ENCODE data around the gene RAD50.
"Not testable (repeated sequence)": the region's sequence is repeated elsewhere in the genome, so short reads cannot be mapped to it uniquely, and the experiment has no call there.

The RAD50 gene

DNA sequence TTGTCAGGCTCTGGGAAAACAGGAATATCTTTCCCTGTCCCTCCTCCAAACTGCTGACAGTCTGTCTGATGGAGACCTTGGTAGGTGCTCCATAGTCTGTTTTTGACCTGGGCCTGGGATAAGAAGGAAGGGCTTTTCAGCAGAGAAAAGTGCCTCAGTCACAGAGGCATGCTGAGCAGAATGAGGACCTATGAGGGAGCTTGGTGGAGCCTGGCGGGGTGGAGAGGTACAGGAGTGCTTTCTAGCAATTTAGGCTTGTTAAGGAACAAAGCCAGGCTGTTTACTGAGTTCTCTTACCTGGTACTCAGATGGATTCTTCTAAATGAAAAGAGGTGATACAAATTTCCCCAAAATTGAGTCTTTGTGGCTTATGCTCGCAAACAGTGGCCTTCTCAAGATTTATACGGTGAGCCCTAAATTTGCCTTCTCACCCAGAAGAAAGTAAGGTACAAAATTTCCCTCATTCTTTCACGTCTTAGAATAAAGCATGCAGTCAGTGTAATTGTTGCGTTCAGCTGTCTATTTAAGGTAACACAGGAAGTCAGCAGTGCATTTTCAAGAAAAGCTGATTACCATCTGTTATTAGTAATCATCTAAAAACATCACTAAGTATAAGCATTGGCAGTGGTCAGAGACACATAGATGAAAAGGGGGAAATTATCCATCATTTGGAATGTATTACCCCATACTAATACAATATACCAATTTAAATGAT is 72.6 kb downstream of the RAD50 start:
- DNase-seq (ENCODE audit: low read depth, low spot score), result no peak

DNA sequence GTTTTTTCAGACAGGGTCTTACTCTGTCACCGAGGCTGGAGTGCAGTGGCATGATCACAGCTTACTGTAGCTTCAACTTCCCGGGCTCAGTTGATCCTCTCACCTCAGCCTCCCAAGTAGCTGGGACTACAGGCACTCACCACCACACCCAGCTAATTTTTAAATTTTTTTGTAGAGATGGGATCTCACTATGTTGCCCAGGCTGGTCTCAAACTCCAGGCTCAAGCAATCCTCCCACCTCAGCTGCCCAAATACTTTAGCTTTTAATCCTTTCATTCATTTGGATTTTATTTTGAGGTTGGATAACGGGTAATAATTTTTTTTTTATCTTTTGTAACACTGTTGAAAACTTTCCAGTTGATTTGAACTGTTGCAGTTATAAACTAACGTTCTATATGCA is 76.8 kb downstream of the RAD50 start:
- not testable (repeated sequence) for DNase-seq (ENCODE audit: low read depth, low spot score)

DNA sequence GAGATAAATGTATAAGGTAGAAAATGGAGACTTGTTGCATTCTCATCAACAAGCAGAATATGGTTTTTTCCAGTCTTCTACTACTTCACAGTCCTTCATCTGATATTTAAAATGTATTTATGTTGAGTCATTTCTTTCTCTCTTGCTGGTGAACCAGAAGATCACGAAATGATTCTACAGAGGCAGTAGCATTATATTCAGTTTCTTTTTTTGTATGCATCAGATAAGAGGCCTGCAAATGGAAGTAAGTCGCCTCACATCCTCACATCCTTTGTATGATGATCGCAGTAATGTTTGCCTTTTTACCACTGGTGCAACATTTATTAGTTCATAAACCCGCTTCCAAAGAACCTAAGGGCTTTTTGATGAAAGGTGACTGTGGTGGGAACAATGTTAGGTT is 79.1 kb downstream of the RAD50 start:
- no peak for DNase-seq (ENCODE audit: low read depth, low spot score)

DNA sequence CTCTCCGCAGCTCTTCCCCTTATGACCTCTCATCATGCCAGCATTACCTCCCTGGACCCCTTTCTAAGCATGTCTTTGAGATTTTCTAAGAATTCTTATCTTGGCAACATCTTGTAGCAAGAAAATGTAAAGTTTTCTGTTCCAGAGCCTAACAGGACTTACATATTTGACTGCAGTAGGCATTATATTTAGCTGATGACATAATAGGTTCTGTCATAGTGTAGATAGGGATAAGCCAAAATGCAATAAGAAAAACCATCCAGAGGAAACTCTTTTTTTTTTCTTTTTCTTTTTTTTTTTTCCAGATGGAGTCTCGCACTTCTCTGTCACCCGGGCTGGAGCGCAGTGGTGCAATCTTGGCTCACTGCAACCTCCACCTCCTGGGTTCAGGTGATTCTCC is 80.5 kb downstream of the RAD50 start:
- DNase-seq (ENCODE audit: low read depth, low spot score), result no peak

DNA sequence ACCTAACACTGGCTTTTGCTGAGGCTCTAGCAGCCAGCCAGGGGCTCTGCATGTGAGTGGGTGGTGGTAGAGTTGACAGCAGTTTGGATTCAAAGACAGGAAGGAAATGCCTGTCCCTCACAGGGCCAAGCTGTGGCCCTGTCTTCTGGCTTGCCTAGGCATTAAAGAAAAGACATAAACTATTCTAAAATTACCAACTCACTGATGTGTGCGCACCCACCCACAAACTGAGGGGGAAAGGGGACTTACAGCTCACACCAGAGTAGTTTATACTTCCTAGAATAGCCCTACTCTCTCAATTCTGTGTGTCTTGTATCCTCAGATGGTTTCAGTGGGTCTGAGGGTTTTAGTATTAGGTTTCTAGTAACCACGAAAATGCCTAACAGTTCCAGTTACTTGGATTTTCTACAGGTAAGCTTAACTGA is 82.9 kb downstream of the RAD50 start:
- no peak for DNase-seq (ENCODE audit: low read depth, low spot score)

DNA sequence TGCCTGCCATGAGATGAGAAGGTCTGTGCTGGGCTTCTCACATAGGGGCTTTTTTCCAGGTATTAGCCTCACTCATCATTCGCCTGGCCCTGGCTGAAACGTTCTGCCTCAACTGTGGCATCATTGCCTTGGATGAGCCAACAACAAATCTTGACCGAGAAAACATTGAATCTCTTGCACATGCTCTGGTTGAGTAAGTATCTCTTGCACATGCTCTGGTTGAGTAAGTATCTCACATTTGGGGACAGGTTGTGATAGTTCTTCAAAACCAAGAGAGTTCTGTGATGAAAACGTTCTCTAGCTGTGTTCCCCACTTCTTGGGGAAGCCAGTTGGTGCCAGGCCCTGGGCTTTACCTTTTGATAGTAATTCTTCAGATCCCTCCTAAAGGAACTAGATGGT is 83.8 kb downstream of the RAD50 start:
- no peak for DNase-seq (ENCODE audit: low read depth, low spot score)

DNA sequence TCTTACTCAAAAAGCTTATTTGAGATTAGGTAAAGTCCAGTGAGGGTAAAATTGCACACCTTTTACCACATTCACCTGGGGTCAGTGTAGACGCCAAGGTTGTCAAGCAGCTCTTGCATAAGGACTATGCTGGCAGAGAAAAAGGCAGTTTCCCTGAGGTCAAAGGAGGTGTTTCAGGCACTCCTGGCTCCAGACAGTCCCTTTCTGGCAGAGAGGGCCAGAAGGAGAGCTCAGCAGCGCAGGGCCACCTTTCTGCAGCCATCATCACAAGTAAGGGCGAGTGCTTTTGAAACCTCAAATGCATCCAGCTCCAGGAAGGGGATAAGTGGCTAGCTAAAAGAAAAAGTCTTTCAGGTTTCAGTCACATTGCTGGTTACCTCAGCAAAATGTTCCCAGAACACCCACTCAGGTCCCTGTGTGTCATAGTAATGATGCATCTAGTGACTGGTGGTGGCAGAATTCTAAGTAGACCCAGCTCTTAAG is 84.5 kb downstream of the RAD50 start:
- no peak for DNase-seq (ENCODE audit: low read depth, low spot score)

DNA sequence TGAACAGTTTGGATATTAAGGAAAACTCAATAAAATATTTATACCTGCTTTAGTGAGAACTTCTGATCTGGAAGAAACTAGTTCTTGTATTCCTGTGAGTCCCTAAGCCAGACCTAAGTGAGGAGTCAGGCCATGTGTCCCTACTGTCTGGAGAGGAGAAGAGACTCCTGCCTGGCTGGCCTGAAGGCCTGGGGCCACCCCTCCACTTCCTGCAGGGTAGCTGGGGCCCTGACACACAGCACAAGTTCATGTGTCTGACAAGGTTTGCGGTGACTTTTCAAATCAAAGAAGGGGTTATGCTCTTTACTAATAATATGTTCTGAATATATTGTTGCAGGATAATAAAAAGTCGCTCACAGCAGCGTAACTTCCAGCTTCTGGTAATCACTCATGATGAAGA is 85.1 kb downstream of the RAD50 start:
- DNase-seq (ENCODE audit: low read depth, low spot score), result no peak

DNA sequence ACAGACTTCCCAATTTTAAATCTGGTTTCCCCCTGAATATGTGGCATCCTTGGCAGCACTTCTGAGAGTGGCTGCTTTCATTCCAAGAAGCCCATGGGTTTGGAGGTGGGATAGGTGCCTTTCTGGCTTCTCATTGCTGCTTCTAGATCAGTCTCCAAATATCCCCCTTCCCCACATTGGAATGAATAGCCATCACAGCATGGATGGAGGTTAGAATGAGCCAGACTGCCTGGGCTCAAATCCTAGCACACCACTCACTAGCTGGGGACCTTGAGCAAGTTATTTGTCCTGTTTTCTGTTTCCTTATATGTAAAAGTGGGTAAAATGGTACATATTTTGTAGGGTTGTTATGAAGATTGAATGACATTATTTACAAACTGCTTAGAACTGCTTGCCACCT is 87.4 kb downstream of the RAD50 start:
- no peak for DNase-seq (ENCODE audit: low read depth, low spot score)

DNA sequence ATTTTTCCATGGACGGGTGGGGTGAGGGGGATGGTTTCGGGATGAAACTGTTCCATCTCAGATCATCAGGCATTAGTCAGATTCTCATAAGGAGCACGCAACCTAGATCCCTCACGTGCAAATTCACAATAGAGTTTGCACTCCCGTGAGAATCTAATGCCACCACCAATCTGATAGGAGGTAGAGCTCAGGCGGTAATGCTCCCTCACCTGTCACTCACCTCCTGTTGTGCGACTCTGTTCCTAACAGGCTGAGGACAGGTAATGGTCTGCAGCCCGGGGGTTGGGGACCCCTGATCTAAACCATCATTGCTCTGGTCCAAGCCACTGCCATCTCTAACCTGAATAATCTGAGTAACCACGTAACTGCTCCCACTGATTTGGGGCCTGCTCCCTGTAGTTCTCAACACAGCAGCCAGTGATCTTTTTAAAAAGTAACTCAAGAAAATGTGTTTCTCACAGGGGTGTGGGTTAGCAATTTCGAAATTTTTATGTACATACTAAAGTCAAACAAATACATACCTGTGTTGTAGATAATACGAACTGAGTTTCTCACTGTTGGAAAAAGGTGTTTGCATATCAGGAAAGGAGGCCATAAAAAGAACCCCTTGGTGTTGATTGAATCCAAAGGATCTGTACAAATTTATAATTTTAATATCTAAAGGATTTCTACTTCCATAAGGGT is 89.9 kb downstream of the RAD50 start:
- no peak for DNase-seq (ENCODE audit: low read depth, low spot score)

DNA sequence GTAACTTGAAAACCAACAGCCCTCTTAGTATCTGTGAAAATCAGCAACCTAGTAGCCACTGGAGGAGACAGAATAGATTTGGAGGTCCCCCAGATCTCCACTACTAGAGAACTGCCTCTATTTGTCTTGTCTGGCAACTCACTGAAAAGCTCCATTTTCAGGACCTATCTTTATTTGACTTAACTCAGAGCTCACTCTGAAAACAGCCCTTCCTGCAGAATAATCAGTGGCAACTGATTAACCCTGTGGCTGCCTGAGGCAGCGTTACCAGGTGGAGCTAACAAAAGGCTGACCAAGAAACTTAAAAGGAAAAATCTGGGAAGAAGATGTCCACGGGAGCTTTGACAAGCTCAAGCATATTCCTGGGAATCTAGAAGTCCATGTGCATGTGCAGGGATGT is 90.7 kb downstream of the RAD50 start:
- no peak for DNase-seq (ENCODE audit: low read depth, low spot score)

DNA sequence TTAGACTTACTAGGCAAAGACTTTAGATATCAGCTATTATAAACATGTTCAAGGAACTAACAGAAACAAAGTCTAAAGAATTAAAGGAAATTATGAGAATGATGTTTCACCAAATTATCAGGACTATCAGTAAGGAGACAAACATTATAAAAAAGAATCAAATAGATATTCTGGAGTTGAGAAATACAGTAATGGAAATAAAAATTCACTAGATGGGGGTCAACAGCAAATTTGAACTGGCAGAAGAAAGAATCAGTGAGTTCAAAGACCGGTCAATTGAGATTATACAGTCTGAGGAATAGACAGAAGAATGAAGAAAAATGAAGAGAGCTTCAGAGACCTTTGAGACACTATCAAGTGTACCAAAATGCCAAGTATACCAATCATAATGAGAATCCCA is 91.6 kb downstream of the RAD50 start:
- no peak for DNase-seq (ENCODE audit: low read depth, low spot score)

DNA sequence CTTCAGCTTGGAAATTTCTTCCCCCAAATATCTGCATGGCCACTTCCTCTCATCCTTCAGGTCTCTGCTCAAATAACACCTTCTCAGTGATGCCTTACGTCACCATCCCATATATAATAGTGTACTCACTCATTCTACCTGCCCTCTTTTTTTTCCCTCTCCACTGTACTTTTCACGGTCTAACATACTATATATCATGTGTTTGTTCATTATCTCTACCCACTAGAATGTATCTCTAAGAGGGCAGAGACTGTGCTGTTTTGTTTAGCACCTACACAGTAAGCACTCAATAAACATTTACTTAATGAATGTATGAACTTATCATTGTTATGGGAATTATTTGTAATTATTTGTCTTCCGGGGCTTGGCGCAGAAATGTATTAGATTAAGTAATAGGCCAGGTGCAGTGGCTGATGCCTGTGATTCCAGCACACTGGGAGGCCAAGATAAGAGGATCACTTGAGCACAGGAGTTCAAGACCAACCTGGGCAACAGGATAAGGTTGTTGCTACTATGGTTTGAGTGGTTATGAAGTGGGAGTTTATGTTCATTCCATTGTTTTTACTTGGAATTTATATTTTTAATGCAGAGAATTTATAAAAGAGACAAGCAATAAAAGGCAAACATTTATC is 95.2 kb downstream of the RAD50 start:
- no peak for DNase-seq (ENCODE audit: low read depth, low spot score)

DNA sequence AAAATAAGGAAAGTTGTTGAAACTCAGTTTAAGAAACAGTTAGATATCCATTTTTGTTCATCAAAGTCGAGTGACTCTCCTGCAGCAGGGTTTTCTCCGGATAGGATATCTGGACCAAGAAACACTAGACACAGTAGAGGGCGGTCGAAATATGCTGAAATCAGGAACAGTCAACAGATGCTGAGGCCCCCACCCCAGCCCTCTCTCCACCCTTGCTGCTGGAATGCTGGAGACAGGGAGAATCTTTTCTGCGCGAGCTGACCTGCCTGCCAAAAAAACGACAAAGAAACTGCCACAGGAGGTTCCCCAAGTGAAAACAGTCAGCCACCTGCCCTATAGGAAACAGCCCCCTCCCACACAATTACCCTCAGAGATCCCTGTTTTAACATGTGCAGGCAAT is 96.9 kb downstream of the RAD50 start:
- no peak for DNase-seq (ENCODE audit: low read depth, low spot score)

DNA sequence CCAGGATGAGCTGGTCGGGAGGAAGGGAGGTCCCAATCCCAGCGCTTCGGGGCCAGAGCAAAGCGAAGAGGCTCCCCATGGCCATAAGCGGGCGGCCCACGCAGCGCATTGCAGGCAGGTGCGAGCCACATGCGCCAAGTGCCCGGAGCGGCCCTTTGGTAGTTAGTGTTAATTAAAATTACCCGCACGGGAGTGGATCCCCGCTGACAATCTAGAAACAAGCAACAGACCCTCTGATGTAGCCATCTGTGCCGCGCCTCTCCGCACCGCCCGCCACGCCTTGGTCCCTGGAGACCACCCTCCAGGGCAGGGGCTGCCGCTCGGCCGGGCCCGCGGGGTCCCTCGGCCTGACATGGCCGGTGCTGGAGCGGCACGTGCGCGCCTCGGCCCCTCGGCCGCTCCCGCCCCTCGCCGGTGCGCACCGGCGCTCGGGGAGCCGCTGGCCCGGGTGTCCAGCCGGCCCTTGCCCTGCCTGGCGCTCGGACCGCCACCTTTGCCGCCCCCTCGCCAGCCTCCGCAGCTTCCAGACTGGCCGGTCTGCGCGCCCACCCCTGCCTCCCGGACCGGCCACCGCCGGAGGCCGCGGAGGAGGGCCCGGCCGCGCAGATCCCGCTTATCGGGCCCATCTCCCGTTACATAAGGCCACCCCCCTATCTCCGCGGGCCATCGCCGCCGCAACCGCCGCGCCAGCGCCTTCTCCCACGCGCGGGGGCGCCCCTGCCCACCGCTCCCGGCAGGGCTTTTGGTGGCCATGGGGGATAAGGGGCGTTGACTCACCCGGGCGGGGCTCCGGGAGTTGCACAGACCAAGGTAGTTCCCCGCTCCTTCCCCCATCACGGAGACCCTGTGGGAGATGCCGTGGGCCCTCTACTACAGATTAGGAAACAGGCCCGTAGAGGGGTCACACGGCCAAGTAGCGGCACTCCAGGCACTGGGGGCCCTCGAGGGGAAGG is 99.3 kb downstream of the RAD50 start:
- DNase-seq (ENCODE audit: low read depth, low spot score), result no peak

DNA sequence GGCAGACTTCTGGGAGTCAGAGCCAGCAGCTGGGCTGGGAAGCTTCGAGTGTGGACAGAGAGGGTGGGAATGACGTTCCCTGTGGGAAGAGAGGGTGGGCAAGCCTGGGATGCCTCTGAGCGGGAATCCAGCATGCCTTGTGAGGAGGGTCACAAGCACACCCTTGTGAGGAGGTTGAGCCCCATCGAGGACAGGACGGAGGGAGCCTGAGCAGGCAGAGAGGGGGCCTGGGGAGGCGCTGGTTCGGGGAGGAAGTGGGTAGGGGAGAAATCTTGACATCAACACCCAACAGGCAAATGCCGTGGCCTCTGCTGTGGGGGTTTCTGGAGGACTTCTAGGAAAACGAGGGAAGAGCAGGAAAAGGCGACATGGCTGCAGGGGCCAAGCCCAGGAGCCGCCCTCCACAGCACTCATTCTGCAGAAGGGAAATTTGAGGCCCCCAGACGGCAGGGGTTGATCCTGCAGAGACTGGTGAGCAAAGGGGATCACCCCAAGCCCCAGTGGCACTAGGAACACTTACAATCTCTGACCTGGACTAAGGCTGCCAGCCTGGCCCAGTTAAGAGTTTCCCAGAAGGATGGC is 100.1 kb downstream of the RAD50 start:
- DNase-seq (ENCODE audit: low read depth, low spot score), result no peak

DNA sequence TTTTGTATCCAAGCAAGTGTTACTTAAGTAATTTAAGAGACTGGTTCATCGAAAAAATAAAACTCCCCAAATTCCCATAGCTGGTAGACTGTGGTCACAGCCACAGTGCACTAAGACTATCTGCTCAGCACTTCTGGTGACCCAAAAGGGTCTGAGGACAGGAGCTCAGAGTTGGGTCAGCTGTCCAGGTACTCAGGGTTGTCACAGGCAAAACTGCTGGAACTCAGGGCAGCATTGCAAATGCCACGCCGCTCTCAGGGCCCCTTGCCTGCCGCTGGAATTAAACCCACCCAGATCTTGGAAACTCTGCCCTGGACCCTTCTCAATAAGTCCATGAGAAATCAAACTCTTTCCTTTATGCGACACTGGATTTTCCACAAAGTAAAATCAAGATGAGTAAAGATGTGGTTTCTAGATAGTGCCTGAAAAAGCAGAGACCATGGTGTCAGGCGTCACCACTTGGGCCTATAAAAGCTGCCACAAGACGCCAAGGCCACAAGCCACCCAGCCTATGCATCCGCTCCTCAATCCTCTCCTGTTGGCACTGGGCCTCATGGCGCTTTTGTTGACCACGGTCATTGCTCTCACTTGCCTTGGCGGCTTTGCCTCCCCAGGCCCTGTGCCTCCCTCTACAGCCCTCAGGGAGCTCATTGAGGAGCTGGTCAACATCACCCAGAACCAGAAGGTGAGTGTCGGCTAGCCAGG is 101.1 kb downstream of the RAD50 start, which contains the start of gene IL13:
TSS of gene IL13 (plus strand) at position 498 of the 705 bp plus-strand sequence. CDS start at position 512, 14 bp downstream.
- DNase-seq (ENCODE audit: low read depth, low spot score), result no peak

DNA sequence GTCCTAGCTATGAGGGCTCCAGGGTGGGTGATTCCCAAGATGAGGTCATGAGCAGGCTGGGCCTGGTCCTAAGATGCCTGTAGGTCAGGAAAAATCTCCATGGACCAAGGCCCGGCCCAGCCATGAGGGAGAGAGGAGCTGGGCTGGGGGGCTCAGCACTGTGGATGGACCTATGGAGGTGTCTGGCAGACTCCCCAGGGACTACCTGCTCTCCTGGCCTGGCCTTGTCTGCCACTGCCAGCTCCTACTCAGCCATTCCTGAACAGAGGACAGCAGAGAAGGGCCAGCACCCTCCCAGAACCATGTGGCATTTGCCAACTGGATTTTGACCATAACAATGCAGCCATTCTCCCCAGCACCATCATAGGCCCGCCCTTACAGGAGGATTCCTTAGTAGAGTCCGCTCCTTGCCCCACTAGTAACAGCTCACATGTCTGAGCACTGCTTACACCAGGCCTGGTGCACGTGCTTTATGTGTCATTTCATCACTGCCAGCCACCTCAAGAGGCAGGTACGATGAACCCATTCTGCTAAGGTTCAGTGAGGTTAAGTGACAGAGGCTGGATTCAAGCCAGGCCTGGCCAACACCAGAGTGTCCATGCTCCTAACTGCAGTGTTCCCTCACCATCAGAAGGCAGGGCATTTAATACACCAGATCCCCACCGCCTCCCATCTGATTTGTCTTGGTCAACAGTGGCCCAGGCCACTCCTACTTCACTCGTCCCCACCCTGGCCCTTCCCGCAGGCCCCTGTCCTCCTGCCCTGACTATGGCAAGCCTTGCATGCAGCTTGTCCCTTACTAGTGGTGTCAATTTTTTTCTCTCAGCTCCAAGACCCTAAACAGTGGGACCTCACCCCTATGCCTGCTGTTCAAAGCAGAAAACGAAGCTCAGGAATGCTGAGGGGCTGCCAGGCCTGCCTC is 101.9 kb downstream of the RAD50 start:
- no peak for DNase-seq (ENCODE audit: low read depth, low spot score)

Data from brain pericyte (primary cell).